Stimulated activated CD4-positive, alpha-beta T cell treated with anti-CD3 and anti-CD28 coated beads, Interleukin-1b, Interleukin-23, amount 100 ng/mL, for 4 hours (primary cell): ENCODE measurements around the gene HELLS.
"Not testable (repeated sequence)": the region's sequence is repeated elsewhere in the genome, so short reads cannot be mapped to it uniquely, and the experiment has no call there.

Experiments
- DNase-seq, 2 donors: peaks; one replicate each; pipeline ENCODE4 v3.0.0-alpha.2; 2020; ENCODE audit warnings: low read depth in 2 of 2

HELLS gene

DNA sequence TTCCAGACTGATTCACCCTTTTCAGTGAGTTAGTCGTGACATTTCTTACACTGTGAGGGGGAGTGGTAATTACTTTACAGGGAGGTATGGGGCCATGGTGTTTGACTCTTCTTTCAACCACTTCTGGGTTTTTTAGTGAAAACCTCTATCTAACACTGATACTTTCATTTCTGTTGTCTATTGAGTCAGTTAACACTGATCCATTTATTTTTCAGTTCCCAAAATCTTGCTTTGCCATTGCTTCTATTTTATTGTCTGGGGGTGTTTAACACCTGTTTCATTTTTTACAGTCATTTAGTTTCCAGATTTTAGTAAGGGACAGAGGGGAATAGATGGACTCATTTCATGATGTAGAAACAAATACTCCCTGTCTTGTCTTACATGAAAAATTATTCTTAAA is 61.5 kb downstream of the HELLS start:
- DNase-seq, result no peak

DNA sequence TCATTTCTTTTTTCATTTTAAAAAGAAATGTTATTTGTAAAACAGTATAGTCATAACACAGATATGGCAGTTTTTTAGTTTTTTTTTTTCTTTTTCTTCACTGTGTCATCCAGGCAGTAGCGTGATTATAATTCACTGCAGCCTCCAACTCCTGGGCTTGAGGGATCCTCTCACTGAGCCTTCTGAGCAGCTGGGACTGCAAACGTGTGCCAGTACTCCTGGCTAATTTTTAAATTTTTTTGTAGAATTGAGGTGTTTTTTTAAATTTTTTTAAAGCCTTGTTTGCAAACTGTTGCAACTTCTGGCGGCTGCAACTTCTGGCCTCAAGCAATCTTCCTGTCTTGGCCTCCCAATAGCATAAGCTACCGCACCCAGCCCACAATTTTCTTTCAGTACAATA is 63.0 kb downstream of the HELLS start:
- no peak for DNase-seq

DNA sequence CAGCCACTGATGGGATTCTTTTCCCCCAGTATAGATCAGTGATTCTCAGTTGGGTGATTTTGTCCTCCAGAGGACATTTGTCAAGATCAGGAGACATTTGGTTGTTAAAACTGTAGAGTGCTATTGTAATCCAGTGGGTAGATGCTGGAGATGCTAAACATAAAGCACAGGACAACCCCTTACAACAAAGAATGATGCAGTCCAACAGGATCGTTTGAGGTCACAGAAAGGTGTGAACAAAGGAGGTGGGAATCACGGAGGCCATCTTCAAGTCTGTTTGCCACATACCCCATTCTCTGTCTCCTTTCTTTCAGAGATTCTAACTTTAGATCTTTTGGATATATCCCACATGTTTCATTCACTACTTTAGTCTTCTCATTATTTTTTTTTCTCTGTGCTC is 69.0 kb downstream of the HELLS start:
- no peak for DNase-seq

DNA sequence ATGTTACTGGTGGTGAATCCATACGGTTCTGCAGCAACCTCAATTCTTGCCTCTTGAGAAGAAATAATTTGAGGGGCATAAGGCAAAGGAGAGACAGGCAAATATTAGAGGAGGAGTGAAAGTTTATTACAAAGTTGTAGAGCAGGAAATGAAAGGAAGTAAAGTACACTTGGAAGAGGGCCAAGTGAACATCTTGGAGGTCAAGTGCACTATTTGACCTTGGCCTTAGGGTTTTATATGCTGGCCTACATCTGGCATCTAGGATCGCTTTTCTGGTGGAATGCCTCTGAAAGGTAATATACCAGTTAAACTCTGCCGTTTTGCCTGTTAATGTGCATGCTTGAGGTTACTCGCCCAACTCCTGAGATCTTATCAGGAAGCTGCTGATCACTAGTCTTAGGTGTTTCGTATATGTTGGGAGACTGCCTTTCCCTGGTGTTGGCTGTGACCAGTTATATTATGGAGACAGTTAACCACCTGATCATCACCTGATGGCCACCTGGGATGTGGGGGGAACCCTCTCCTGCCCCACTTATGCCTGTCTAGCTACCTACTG is 71.9 kb downstream of the HELLS start:
- DNase-seq, result no peak

DNA sequence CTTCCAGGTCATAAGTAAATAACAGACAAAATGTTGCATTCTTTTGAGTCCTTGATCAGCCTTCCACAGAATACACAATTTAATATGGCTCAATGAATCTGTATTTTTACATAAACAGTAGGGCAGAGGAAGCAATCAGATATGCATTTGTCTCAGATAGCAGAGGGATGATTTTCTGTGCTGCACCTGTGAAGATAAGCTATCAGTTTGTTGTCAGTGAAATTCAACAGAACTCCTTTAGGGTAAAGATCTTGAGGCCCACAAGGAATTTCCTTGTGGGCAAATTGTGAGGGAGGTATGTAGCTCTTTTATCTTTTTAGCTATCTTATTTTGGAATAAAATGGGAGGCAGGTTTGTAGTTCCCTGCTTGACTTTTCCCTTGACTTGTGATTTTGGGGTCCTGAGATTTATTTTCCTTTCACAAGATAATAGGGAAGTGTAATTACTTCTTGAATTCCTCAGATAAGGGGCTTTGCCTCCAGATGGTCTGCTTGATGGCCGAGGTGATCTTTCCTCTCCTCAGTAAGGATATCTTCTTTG is 77.1 kb downstream of the HELLS start:
- DNase-seq, result no peak

DNA sequence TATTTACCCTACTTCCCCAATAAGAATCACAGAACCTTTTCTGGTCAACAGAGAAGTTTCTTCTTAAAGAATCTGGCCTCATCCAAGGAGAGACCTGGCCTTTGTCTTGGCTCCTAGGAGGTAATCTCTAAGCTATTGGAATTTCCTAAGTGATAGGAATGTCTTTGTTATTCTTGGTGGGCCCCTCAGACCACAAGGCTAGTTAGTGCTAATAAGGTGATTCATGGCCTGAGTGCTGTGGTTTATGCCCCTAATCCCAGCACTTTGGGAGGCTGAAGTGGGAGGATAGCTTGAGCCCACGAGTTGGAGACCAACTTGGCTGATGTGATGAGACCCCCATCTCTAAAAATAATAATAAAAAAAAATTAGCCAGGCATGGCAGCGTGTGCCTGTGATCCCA is 78.0 kb downstream of the HELLS start:
- DNase-seq, result no peak

DNA sequence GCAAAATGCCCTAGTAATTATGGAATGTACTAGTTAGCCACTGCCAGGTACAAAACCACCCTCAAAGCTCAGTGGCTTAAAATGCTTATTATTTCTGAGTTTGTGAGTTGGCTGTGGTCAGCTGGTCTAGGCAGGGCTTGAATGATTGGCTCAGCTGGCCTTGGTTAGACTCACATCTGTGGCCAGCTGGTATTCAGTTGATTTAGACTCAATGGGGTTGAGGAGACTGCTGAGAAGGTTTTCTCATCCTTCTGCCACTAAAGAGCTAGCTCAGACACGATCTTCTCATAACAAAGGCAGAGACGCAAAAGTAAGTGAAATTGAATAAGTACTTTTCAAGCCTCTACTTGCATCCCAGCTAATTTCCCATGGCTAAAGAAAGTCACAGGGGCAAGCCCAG is 80.9 kb downstream of the HELLS start:
- no peak for DNase-seq

DNA sequence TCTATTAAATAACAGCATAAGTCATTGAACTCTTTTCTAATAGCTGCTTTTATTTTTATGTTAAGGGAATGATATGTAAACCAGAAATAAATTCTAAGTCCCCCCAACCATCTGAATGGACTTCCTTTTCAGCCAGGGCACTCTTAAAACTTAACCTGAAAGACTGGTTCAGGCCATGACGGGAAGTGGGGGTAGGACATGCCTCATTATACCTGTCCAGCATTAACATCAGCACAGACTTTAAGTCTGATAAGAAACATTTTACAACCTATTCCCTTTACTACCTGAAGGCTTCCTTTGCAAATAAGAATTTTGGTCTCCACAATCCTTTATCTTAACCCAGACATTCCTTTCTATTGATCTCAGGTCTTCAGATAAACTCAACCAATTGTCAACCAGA is 81.9 kb downstream of the HELLS start:
- no peak for DNase-seq

DNA sequence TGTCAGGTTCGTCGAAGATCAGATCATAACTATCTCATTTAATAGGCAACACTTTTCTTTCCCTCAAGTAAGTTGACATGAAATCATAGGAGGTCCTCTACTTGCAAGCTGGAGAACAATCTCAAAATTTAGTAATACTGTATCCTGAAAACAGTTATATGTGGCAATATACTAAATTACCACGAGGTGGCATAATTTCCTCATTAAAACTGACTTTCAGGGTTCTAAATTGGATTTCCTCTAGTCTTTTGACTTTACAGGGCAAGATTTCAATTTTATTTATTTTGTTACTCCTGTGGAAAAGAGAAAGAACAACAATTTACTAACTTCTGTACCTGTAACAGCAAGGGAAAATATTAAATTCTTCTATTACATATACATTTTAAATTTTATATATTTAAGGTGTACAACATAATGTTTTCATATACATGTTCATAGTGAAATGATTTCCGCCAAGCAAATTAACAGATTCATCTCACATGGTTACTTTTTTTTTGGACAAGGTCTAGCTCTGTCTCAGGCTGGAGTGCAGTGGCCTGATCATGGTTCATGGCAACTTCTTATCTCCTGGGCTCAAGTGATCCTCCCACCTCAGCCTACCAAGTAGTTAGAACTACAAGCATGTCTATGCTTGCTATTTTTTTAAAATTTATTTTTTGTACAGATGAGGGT is 84.6 kb downstream of the HELLS start:
- no peak for DNase-seq

DNA sequence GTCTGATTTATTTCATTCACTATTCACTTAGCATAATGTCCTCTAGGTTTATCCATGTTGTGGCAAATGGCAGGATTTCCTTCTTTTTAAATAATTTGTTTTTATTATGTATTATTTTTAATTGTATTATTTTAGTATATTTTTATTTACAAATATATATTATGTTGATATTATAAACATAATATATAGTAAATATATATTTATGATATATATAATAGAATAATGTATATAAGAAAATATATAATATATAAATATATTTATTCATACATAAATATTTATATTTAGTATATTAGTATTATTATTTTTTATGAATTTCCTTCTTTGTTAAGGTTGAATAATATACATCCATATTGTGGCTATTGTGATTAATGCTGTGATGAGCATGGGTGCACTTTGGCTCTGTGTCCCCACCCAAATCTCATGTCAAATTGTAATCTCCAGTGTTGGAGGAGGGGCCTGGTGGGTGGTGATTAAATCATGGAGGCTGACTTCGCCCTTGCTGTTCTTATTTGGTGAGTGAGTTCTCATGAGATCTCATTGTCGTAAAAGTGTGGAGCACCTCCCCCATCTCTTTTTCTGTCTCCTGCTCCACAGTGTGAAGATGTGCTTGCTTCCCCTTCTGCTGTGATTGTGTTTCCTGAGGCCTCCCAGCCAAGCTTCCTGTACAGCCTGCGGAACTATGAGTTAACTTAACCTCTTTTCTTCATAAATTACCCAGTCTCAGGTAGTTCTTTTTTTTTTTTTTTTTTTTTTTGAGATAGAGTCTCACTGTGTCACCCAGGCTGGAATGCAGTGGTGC is 85.7 kb downstream of the HELLS start:
- DNase-seq, result no peak

DNA sequence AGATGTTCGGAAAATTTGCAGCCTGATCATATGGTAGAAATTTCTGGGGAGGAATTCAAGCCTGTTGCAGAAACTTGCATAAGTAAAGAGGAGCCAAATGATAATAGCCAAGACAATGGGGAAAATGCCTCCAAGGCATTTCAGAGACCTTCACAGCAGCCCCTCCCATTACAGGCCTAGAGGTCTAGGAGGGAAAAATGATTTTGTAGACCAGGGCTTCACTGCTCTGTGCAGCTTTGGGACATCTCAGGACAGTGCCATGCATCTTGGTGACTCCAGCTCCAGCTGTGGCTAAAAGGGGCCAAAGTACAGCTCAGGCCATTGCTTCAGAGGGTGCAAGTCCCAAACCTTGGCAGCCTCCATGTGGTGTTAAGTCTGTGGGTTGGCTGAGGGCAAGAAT is 87.4 kb downstream of the HELLS start:
- DNase-seq, result no peak

DNA sequence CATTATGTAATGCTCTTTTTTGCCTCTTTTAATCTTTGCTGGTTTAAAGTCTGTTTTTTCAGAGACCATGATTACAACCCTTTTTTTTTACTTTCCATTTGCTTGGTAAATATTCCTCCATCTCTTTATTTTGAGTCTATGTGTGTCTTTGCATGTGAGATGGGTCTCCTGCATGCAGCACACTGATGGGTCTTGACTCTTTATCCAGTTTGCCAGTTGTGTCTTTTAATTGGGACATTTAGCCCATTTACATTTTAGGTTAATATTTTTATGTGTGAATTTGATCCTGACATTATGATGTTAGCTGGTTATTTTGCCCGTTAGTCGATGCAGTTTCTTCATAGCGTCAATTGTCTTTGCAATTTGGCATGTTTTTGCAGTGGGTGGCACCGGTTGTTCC is 92.5 kb downstream of the HELLS start:
- not testable (repeated sequence) for DNase-seq

DNA sequence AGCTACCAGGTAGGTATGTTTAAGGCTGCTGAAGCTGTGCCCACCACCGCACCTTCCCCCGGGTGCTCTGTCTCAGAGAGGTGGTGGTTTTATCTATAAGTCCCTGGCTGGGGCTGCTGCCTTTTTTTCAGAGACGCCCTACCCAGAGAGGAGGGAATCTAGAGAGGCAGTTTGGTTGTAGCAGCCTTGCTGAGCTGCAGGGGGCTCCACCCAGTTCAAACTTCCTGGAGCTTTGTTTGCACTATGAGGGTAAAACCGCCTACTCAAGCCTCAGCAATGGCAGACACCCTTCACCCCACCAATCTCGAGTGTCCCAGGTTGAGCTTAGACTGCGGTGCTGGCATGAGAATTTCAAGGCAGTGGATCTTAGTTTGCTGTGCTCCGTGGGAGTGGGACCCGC is 94.3 kb downstream of the HELLS start:
- no peak for DNase-seq

DNA sequence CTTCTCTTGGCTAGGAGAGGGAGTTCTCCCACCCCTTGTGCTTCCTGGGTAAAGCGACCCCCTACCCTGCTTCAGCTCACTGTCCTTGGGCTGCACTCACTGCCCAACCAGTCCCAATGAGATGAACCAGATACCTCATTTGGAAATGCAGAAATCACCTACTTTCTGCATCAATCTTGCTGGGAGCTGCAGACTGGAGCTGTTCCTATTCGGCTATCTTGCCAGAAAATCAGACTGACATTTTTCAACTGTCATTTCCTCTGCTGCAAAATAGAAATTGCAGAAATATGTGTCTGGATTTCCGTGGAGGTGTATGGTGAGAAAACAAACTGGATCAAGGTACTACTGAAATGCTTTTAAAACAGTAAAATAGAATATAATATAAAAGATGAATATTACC is 95.0 kb downstream of the HELLS start:
- no peak for DNase-seq

DNA sequence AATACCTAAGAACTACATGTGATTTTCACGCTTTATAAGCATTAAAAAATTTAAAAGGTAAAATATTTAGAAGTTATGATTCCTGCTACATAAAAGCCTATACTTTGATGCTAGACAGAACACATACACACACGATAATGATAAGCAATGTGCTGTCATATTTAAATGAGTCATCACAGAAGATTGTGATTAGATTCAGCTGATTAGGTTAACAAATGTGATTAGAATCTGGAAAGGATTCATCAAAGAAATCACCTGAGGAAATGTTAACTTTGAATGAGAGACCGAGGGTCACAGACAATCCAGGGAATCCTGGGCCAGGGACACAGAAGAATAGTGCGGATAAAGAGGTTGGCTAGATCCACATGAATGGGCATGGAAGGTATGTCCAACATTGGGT is 95.9 kb downstream of the HELLS start:
- no peak for DNase-seq

DNA sequence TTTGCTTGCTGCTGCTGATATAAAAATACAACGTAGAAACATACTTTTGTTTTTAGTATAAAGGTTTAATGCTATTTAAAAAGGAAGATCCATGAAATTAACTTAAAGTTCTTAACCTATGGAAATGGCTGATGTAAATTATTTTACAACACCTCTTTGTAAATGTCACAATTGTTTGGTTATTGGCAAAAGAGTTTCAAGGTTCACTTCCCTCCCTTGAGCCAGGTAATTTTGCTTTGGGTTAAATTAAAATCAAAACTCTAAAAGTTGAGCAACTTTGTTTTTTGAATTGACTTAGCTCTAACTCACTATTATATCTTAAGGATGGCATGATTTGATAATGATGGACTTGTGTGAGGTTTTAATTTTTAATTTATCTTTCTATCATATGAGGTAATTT is 98.8 kb downstream of the HELLS start:
- no peak for DNase-seq

DNA sequence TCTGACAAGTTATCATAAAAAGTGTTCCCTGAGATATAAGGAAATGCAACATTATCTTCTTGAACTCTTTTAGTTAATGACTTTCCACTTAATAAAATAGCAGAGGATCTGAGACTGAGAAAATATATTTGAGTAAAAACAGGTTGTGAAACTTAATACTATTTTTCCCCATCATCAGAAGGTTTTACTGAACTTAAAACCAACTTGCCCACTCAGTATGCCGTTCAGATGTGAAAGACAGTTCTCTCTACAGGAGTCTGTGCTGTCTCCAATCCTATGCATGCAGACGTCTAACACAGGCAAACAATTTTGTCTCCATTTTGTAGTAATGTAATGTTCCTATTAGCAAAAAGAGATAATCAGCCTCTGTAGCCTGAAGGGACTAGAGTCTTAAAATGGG is 99.7 kb downstream of the HELLS start:
- DNase-seq, result no peak
